Stimulated activated CD4-positive, alpha-beta T cell treated with anti-CD3 and anti-CD28 coated beads, Interleukin-1b, Interleukin-23, amount 100 ng/mL, for 48 hours (primary cell): Measurements from ENCODE around the gene LYRM1.
"Not testable (repeated sequence)": the region's sequence is repeated elsewhere in the genome, so short reads cannot be mapped to it uniquely, and the experiment has no call there.

Experiments
- DNase-seq: peaks from one replicate; pipeline ENCODE4 v3.0.0-alpha.2; 2020

Gene LYRM1

GRCh38 chr16:20900299-20901067 is at the start of gene LYRM1, which contains the start of gene DCUN1D3:
LYRM1 (plus strand) TSS chr16:20900771; CDS start chr16:20915556, 14,785 bp downstream.
DCUN1D3 (minus strand) TSS chr16:20900358; CDS start chr16:20862538, 37,820 bp downstream.
- peak; percentile 93 for DNase-seq

- no peak for DNase-seq
Observed at GRCh38 chr16:20850981-20851380, 49.6 kb upstream of the LYRM1 start.

- no peak for DNase-seq
Observed at GRCh38 chr16:20851601-20852000, 49.0 kb upstream of the LYRM1 start.

- no peak for DNase-seq
Observed at GRCh38 chr16:20853143-20853542, 47.4 kb upstream of the LYRM1 start.

GRCh38 chr16:20853981-20854620 is 46.5 kb upstream of the LYRM1 start:
- DNase-seq, result no peak

- no peak for DNase-seq
Observed at GRCh38 chr16:20854963-20855362, 45.6 kb upstream of the LYRM1 start.

GRCh38 chr16:20857281-20857680 is 43.3 kb upstream of the LYRM1 start:
- DNase-seq, result no peak

GRCh38 chr16:20859229-20859628 is 41.3 kb upstream of the LYRM1 start:
- DNase-seq, result no peak

- DNase-seq, result no peak
Observed at GRCh38 chr16:20859699-20860098, 40.9 kb upstream of the LYRM1 start.

GRCh38 chr16:20860361-20860760 is 40.2 kb upstream of the LYRM1 start:
- DNase-seq, result no peak

GRCh38 chr16:20860995-20861394 is 39.6 kb upstream of the LYRM1 start:
- not testable (repeated sequence) for DNase-seq

GRCh38 chr16:20862162-20862960 is 38.2 kb upstream of the LYRM1 start:
- DNase-seq, result no peak

GRCh38 chr16:20864376-20864775 is 36.2 kb upstream of the LYRM1 start:
- not testable (repeated sequence) for DNase-seq

- no peak for DNase-seq
Observed at GRCh38 chr16:20865420-20866131, 35.0 kb upstream of the LYRM1 start.

- DNase-seq, result no peak
Observed at GRCh38 chr16:20866145-20866772, 34.3 kb upstream of the LYRM1 start.

GRCh38 chr16:20866801-20867200 is 33.8 kb upstream of the LYRM1 start:
- no peak for DNase-seq

GRCh38 chr16:20867585-20867984 is 33.0 kb upstream of the LYRM1 start:
- no peak for DNase-seq

GRCh38 chr16:20868890-20869289 is 31.7 kb upstream of the LYRM1 start:
- no peak for DNase-seq

- no peak for DNase-seq
Observed at GRCh38 chr16:20870122-20870820, 30.3 kb upstream of the LYRM1 start.

- no peak for DNase-seq
Observed at GRCh38 chr16:20871258-20871657, 29.3 kb upstream of the LYRM1 start.

GRCh38 chr16:20871941-20872815 is 28.4 kb upstream of the LYRM1 start:
- DNase-seq, result no peak
